Measurements from ENCODE around the gene OBSL1. TPM values are rescaled to one million over a fixed set of nuclear protein-coding genes. Genes with fewer than 3 reads are reported as not detected.

Gene OBSL1
- total RNA-seq, 1 experiment from 2014 or later = 76.5 TPM

DNA sequence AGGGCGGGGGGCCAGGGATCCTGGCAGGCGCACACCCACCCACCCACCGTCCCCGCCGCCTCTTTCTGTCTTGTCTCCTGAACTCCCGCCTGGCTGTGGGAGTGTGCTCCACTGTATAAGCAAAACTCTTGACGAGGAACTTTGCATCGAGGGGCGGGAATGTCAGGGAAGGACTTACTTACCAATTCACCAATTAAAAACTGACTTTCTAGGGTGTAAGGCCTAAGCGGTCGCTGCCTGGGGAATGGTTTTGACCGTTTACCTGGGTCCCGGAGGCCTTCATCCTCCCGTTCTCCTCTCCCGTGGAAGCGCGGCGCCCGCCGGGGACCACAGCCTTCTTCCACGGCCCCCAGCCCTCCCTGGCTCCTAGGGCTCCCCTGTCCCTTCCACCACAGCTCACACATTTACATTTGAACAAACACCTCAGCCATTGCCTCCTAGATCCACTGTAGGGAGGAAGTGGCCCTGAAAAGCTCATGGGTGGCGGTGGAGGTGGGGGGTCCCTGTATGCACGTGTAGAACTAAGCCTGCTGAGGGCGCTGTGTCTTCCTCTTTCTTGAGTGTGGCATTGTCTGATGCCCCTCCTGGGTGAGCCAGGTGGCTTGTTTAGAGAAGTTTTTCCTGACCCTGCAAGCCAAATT is 48.2 kb downstream of the OBSL1 start:
- Mint-ChIP-seq H3K27me3 (ENCODE audit: unreplicated experiment) (peaks cover 77% of the 10 kb centered on the region), H3K4me3 (ENCODE audit: low read depth, unreplicated experiment) (peak overlapping the region; percentile 23), H3K9me3 (ENCODE audit: low read depth, unreplicated experiment) (no peaks in the 10 kb centered on the region), H3K4me1 (ENCODE audit: low read depth, unreplicated experiment) (peaks cover 25% of the 10 kb centered on the region), H3K27ac (ENCODE audit: unreplicated experiment) (no peak overlapping the region), H3K36me3 (ENCODE audit: insufficient read depth, unreplicated experiment) (no peaks in the 10 kb centered on the region)
- DNase-seq = no peak
- TF ChIP-seq, protein P1, sequence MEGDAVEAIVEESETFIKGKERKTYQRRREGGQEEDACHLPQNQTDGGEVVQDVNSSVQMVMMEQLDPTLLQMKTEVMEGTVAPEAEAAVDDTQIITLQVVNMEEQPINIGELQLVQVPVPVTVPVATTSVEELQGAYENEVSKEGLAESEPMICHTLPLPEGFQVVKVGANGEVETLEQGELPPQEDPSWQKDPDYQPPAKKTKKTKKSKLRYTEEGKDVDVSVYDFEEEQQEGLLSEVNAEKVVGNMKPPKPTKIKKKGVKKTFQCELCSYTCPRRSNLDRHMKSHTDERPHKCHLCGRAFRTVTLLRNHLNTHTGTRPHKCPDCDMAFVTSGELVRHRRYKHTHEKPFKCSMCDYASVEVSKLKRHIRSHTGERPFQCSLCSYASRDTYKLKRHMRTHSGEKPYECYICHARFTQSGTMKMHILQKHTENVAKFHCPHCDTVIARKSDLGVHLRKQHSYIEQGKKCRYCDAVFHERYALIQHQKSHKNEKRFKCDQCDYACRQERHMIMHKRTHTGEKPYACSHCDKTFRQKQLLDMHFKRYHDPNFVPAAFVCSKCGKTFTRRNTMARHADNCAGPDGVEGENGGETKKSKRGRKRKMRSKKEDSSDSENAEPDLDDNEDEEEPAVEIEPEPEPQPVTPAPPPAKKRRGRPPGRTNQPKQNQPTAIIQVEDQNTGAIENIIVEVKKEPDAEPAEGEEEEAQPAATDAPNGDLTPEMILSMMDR (IDR thresholded peaks at IDR 0.05; ENCODE audit: unreplicated experiment) = no peak
- intact Hi-C loops (cut with micrococcal nuclease; ENCODE audit: unreplicated experiment) = loop anchor here (5.0 kb wide), 1 partner anchor 46 kb away; no protein-coding TSS in a partner anchor
- CTCF ChIA-PET = interaction anchor here (0.7 to 1.4 kb wide), 3 partner anchors 14 to 41 kb away, joined by 3 to 8 read pairs (median 5); partner anchors contain the start of gene GMPPA
- BruUV-seq (replicated peaks) = no TSS peak

DNA sequence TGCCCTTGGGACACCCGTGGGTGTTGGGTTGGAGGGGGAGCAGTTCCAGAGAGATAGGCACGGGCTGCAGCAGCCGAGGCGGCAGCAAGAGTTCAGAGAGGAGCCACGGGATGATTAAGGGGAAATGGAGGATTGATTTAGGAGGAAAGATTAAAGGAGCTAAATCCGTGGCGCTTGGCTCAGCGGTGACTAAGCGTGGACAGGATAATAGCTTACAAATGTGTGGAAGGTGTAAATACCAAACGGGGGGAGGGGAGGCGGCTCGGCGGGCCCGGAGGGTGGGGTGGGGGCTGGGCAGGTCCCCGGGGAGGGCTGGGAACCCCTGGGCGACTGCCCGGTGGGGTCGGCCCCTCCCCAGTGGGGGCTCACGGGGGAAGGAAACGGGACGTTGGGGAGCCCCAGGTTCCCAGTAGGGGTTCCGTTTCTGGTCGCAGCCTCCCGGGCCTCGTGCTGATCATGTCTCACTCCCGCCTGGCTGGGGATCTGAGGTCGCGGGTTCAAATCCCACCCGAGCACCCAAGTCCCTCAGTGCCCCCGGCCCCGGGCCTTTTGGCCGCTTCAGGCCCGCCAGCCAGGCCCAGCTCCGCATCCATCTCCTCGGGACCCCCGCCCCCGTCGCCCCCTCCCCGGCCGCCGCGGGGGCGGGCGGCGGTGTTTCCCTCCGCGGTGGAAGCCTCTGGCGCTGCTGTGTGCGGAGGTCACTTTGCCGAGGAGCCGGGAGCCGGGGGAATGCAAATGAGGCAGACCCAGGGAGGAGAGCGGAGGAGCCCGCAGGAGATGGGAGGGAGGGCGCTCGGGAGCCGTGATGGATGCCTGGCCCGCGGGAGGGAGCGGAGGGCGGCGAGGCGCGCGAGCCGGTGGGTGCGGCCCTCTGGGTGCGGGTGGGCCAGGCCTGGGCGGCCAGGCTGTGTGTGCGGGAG is 49.0 kb downstream of the OBSL1 start:
- Mint-ChIP-seq H3K27me3 (ENCODE audit: unreplicated experiment) (peaks cover 77% of the 10 kb centered on the region), H3K9me3 (ENCODE audit: low read depth, unreplicated experiment) (no peaks in the 10 kb centered on the region), H3K4me3 (ENCODE audit: low read depth, unreplicated experiment) (peak overlapping the region; percentile 19), H3K36me3 (ENCODE audit: insufficient read depth, unreplicated experiment) (no peaks in the 10 kb centered on the region), H3K4me1 (ENCODE audit: low read depth, unreplicated experiment) (peaks cover 24% of the 10 kb centered on the region), H3K27ac (ENCODE audit: unreplicated experiment) (no peak overlapping the region)
- no TSS peak for BruUV-seq (replicated peaks)
- DNase-seq = no peak
- CTCF ChIA-PET = interaction anchor here (0.6 to 1.6 kb wide), 17 partner anchors 8 to 215 kb away, joined by 3 to 20 read pairs (median 4); partner anchors contain the start of gene GMPPA
- TF ChIP-seq, protein P1 (IDR thresholded peaks at IDR 0.05; ENCODE audit: unreplicated experiment) = no peak
- intact Hi-C loops (cut with micrococcal nuclease; ENCODE audit: unreplicated experiment) = loop anchor here (5.0 kb wide), 1 partner anchor 45 kb away; no protein-coding TSS in a partner anchor

DNA sequence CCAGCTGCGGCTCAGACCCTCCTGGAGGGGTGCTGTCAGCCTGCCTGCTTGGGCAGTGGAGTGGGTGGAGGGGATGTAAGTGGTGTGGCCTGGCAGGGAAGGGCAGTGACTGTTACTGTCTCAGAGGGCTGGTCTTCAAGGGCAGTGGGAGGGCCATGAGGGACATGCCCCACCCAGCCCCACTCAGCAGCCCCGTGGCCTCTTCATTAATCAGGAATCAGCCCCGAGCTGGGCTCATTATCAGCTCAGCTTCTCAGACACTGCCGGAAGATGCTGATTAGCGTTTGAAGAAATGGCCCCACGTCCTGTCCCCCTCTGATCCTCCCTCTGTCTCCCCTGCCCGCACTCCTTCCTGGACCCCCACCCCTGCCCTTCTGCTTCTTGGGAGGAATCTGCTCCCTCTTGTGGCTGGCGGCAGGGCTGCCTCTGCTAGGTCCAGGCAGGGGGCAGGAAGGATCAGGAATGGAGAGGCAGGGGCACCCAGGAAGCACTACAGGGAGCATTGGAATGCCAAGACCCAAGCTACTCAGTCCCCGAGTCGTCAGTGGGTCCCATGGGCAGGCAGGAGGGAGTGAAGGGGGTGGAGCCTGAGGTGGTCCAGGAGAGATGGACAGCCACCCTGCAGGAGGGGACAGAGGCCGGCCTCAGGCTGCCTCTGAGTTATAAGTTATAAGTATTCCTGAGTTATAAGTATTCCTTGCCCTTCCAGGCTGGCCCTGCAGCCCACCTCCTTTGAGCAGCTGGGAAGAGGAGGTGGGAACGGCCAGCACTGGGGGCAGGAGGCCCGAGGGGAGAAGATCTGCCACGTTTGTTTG is 50.1 kb downstream of the OBSL1 start:
- TF ChIP-seq, protein P1 (IDR thresholded peaks at IDR 0.05; ENCODE audit: unreplicated experiment) = peak; percentile 91
- H3K27me3 Mint-ChIP-seq (ENCODE audit: unreplicated experiment) = peaks cover 77% of the 10 kb centered on the region
- peak; percentile 66 for DNase-seq
- no peak overlapping the region for H3K27ac Mint-ChIP-seq (ENCODE audit: unreplicated experiment)
- H3K4me1 Mint-ChIP-seq (ENCODE audit: low read depth, unreplicated experiment) = peaks cover 14% of the 10 kb centered on the region
- intact Hi-C loops (cut with micrococcal nuclease; ENCODE audit: unreplicated experiment) = loop anchor here (1.0 to 5.0 kb wide), 2 partner anchors 23 to 44 kb away; partner anchors contain the start of gene GMPPA
- no peaks in the 10 kb centered on the region for H3K9me3 Mint-ChIP-seq (ENCODE audit: low read depth, unreplicated experiment)
- H3K4me3 Mint-ChIP-seq (ENCODE audit: low read depth, unreplicated experiment) = no peak overlapping the region
- CTCF ChIA-PET = interaction anchor here (0.6 to 1.9 kb wide), 10 partner anchors 9 to 90 kb away, joined by 3 to 20 read pairs (median 4); partner anchors contain the start of gene GMPPA
- BruUV-seq (replicated peaks) = no TSS peak
- no peaks in the 10 kb centered on the region for H3K36me3 Mint-ChIP-seq (ENCODE audit: insufficient read depth, unreplicated experiment)

DNA sequence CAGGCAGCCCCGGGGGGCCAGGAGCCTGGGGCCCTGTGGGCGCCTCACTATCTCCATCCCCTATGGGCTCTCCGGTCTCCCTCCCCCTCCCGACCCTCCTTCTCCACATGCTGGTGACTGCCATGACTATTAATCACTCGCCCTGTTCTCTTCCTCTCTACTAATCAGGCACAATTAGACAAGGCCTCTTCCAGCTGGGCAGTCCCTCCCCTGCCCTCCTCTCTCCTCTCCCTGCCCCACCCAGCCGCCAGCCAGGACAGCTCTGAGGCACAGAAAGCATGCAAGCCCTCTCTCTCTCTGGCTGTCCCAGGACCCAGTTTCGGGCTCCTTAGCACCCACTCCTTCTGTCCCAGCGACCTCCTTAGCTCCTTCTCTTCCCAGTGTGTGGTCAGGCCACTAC is 51.3 kb downstream of the OBSL1 start:
- CTCF ChIA-PET = interaction anchor here (0.7 to 1.9 kb wide), 10 partner anchors 8 to 132 kb away, joined by 3 to 11 read pairs (median 3); partner anchors contain the start of genes DNPEP and GMPPA
- no peak overlapping the region for H3K4me3 Mint-ChIP-seq (ENCODE audit: low read depth, unreplicated experiment)
- H3K9me3 Mint-ChIP-seq (ENCODE audit: low read depth, unreplicated experiment) = no peaks in the 10 kb centered on the region
- H3K4me1 Mint-ChIP-seq (ENCODE audit: low read depth, unreplicated experiment) = peaks cover 14% of the 10 kb centered on the region
- BruUV-seq (replicated peaks) = no TSS peak
- TF ChIP-seq, protein P1 (IDR thresholded peaks at IDR 0.05; ENCODE audit: unreplicated experiment) = no peak
- peaks cover 77% of the 10 kb centered on the region for H3K27me3 Mint-ChIP-seq (ENCODE audit: unreplicated experiment)
- H3K36me3 Mint-ChIP-seq (ENCODE audit: insufficient read depth, unreplicated experiment) = no peaks in the 10 kb centered on the region
- no peak for DNase-seq
- intact Hi-C loops (cut with micrococcal nuclease; ENCODE audit: unreplicated experiment) = loop anchor here (5.0 kb wide), 1 partner anchor 43 kb away; no protein-coding TSS in a partner anchor
- H3K27ac Mint-ChIP-seq (ENCODE audit: unreplicated experiment) = no peak overlapping the region

Measured in Calu3 (cell line).